ENCODE measurements around the gene CYBRD1.
"Not testable (repeated sequence)": the region's sequence is repeated elsewhere in the genome, so short reads cannot be mapped to it uniquely, and the experiment has no call there.

Gene CYBRD1

GRCh38 chr2:171515672-171516298 is 6.5 kb upstream of the CYBRD1 start:
- peak; percentile 47 for DNase-seq (ENCODE audit: low spot score)

- DNase-seq (ENCODE audit: low spot score), result no peak
Measured at GRCh38 chr2:171516793-171517192, 5.5 kb upstream of the CYBRD1 start.

GRCh38 chr2:171520471-171520870 is 1.8 kb upstream of the CYBRD1 start:
- DNase-seq (ENCODE audit: low spot score), result no peak

GRCh38 chr2:171521361-171522051 is 768 bp upstream of the CYBRD1 start:
- DNase-seq (ENCODE audit: low spot score), result peak; percentile 17

GRCh38 chr2:171522788-171523087 is 464 bp downstream of the CYBRD1 start:
- peak; percentile 33 for DNase-seq (ENCODE audit: low spot score)

GRCh38 chr2:171523088-171524017 is 1.1 kb downstream of the CYBRD1 start:
- DNase-seq (ENCODE audit: low spot score), result peak; percentile 56

GRCh38 chr2:171524018-171524401 is 1.7 kb downstream of the CYBRD1 start:
- DNase-seq (ENCODE audit: low spot score), result peak; percentile 17

- DNase-seq (ENCODE audit: low spot score), result no peak
Measured at GRCh38 chr2:171529914-171530313, 7.6 kb downstream of the CYBRD1 start.

- no peak for DNase-seq (ENCODE audit: low spot score)
Measured at GRCh38 chr2:171530378-171530777, 8.1 kb downstream of the CYBRD1 start.

- DNase-seq (ENCODE audit: low spot score), result not testable (repeated sequence)
Measured at GRCh38 chr2:171530859-171531258, 8.6 kb downstream of the CYBRD1 start.

GRCh38 chr2:171531291-171531690 is 9.0 kb downstream of the CYBRD1 start:
- no peak for DNase-seq (ENCODE audit: low spot score)

GRCh38 chr2:171531836-171532450 is 9.7 kb downstream of the CYBRD1 start:
- DNase-seq (ENCODE audit: low spot score), result peak; percentile 36

GRCh38 chr2:171533331-171533730 is 11.1 kb downstream of the CYBRD1 start:
- no peak for DNase-seq (ENCODE audit: low spot score)

GRCh38 chr2:171535528-171535927 is 13.3 kb downstream of the CYBRD1 start:
- not testable (repeated sequence) for DNase-seq (ENCODE audit: low spot score)

GRCh38 chr2:171540437-171540836 is 18.2 kb downstream of the CYBRD1 start:
- DNase-seq (ENCODE audit: low spot score), result no peak

- no peak for DNase-seq (ENCODE audit: low spot score)
Measured at GRCh38 chr2:171541202-171541887, 19.1 kb downstream of the CYBRD1 start.

GRCh38 chr2:171545086-171545485 is 22.8 kb downstream of the CYBRD1 start:
- no peak for DNase-seq (ENCODE audit: low spot score)

GRCh38 chr2:171547256-171547655 is 25.0 kb downstream of the CYBRD1 start:
- no peak for DNase-seq (ENCODE audit: low spot score)

- DNase-seq (ENCODE audit: low spot score), result no peak
Measured at GRCh38 chr2:171547720-171548119, 25.4 kb downstream of the CYBRD1 start.

- peak; percentile 10 for DNase-seq (ENCODE audit: low spot score)
Measured at GRCh38 chr2:171550613-171551012, 28.3 kb downstream of the CYBRD1 start.

GRCh38 chr2:171551836-171552235 is 29.6 kb downstream of the CYBRD1 start:
- DNase-seq (ENCODE audit: low spot score), result no peak

- no peak for DNase-seq (ENCODE audit: low spot score)
Measured at GRCh38 chr2:171553236-171553635, 31.0 kb downstream of the CYBRD1 start.
